ENCODE measurements around the gene KCNG2.

KCNG2 gene

DNA sequence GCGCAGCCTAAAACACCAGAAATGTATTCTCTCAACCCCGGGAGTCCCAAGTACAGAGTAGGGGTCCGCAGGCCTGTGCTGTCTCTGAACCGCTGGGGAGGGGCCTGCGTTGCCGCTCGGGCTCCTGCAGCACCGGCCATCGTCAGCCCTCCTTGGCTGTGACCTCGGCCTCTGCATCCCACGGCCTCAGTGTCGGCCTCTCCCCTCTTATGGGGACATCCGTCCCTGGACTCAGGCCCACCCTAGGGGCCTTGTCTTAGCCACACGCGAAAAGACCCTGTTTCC is 50.5 kb downstream of the KCNG2 start:
- no peaks in the 10 kb centered on the region for H4K20me1 ChIP-seq (ENCODE audit: insufficient read depth, low read length)

DNA sequence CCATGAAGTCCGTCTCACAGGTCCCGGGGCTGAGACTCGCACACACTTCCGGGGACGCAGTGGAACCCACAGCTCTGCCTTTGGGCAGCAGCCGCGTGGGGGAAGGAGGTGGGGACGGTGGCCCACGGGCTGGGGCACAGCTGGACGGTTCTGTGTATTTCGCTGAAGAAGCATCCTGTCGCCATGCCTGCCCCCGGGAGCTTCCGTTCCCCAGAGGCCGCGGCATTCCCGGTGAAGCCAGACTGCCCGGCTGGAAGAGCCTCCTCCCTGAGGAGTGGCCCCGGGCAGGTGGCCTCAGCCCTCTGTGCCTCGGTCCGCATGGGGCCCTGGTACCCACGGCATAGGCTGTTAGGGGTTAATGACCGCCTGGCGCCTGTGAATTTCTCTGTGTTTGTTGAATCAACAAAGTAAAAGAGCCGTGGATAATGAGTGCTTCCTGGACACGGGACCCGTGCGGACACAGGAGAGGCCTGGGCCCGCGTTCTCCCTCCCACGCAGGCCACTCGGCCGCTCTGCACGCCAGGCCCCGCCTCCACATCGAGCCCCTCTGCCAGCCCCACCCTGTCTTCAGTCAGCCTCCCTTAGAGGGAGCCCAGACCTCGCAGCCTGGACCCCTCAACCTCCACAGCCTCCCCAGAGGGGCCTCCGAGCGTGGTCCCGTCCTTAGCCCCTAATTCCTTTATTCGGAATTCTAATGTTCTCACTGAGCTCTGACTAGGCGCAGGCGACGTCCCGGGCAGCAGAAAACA is 51.0 kb downstream of the KCNG2 start:
- Histone ChIP-seq H3K9me3 (ENCODE audit: insufficient read depth, low read length) (no peaks in the 10 kb centered on the region), H3K36me3 (replicated peaks; ENCODE audit: low read depth, low read length) (no peaks in the 10 kb centered on the region), H3K4me1 (ENCODE audit: low read length) (no peaks in the 10 kb centered on the region), H3K27me3 (ENCODE audit: low read depth, low read length) (peaks cover 14% of the 10 kb centered on the region; the same call in 1 of the 2 replicates), H3K79me2 (ENCODE audit: low read length) (no peaks in the 10 kb centered on the region), H3K9ac (ENCODE audit: low read length) (no peak overlapping the region), H3K27ac (ENCODE audit: low read length) (no peak overlapping the region), H2AFZ (ENCODE audit: low read depth, low read length) (no peak overlapping the region), H3K4me2 (ENCODE audit: low read length) (no peak overlapping the region), H3K4me3 (ENCODE audit: low read length) (no peak overlapping the region), H4K20me1 (ENCODE audit: insufficient read depth, low read length) (no peaks in the 10 kb centered on the region)
- TF ChIP-seq EZH2phosphoT487 (IDR thresholded peaks at IDR 0.05; ENCODE audit: low read depth), result no peak
- TF ChIP-seq, protein P1, sequence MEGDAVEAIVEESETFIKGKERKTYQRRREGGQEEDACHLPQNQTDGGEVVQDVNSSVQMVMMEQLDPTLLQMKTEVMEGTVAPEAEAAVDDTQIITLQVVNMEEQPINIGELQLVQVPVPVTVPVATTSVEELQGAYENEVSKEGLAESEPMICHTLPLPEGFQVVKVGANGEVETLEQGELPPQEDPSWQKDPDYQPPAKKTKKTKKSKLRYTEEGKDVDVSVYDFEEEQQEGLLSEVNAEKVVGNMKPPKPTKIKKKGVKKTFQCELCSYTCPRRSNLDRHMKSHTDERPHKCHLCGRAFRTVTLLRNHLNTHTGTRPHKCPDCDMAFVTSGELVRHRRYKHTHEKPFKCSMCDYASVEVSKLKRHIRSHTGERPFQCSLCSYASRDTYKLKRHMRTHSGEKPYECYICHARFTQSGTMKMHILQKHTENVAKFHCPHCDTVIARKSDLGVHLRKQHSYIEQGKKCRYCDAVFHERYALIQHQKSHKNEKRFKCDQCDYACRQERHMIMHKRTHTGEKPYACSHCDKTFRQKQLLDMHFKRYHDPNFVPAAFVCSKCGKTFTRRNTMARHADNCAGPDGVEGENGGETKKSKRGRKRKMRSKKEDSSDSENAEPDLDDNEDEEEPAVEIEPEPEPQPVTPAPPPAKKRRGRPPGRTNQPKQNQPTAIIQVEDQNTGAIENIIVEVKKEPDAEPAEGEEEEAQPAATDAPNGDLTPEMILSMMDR (IDR thresholded peaks at IDR 0.05; ENCODE audit: low read depth, low read length), result no peak

More for the DNA sequence above, 50.5 kb downstream of the KCNG2 start:
- Histone ChIP-seq H3K79me2 (ENCODE audit: low read length) (no peaks in the 10 kb centered on the region), H3K36me3 (replicated peaks; ENCODE audit: low read depth, low read length) (no peaks in the 10 kb centered on the region), H2AFZ (ENCODE audit: low read depth, low read length) (no peak overlapping the region), H3K4me1 (ENCODE audit: low read length) (no peaks in the 10 kb centered on the region), H3K9me3 (ENCODE audit: insufficient read depth, low read length) (no peaks in the 10 kb centered on the region), H3K9ac (ENCODE audit: low read length) (no peak overlapping the region), H3K4me2 (ENCODE audit: low read length) (no peak overlapping the region), H3K4me3 (ENCODE audit: low read length) (no peak overlapping the region), H3K27me3 (ENCODE audit: low read depth, low read length) (peaks cover 15% of the 10 kb centered on the region; the same call in 1 of the 2 replicates), H3K27ac (ENCODE audit: low read length) (no peak overlapping the region)
- no peak for TF ChIP-seq EZH2phosphoT487 (IDR thresholded peaks at IDR 0.05; ENCODE audit: low read depth)
- TF ChIP-seq, protein P1 (IDR thresholded peaks at IDR 0.05; ENCODE audit: low read depth, low read length), result no peak

DNA sequence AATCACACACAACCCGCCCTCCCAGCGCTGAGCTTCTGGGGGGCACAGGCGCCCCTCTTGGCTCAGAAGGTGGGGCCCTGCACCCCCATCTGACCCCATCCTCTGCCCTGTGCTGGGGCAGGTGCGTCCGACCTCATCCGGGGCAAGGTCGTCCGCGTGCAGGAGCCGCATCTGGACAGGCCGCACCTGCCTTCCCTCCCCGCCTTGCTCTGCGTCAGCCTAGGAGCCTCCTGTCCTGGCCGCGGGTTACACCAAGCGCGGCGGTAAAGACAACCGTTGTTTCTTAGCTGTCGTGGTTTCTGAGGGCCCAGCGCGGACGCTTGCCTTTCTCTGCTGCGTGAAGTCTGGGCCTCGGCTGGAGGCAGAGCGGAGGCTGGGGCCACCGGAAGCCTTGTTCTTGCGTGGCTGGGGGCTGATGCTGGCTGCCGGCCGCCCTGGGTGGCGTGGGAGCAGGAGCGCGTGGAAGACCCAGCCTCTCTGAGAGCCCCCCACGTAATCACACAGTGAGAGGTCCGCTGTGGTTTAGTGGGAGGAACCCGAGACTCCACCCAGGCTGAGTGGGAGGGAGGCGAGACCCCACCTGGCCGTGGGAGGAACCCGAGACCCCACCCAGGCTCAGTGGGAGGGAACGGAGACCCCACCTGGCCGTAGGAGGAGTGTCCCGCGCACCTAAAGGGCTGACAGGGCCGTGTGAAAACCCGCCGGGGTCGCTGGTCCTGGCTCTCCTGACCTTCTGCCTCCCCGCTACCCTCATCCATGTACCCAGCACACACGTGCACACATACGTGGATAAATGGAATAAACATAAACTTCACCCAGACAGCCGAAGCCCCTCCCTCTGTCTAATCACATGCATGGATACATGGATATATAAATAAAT is 51.8 kb downstream of the KCNG2 start:
- Histone ChIP-seq H3K27me3 (ENCODE audit: low read depth, low read length) (peaks cover 7% of the 10 kb centered on the region; the same call in 1 of the 2 replicates), H3K27ac (ENCODE audit: low read length) (no peak overlapping the region), H3K4me3 (ENCODE audit: low read length) (no peak overlapping the region), H2AFZ (ENCODE audit: low read depth, low read length) (no peak overlapping the region), H4K20me1 (ENCODE audit: insufficient read depth, low read length) (no peaks in the 10 kb centered on the region), H3K4me1 (ENCODE audit: low read length) (peaks cover under 1% of the 10 kb centered on the region; the same call in 1 of the 2 replicates), H3K9ac (ENCODE audit: low read length) (no peak overlapping the region), H3K4me2 (ENCODE audit: low read length) (no peak overlapping the region), H3K9me3 (ENCODE audit: insufficient read depth, low read length) (no peaks in the 10 kb centered on the region), H3K36me3 (replicated peaks; ENCODE audit: low read depth, low read length) (no peaks in the 10 kb centered on the region), H3K79me2 (ENCODE audit: low read length) (no peaks in the 10 kb centered on the region)
- no peak for TF ChIP-seq EZH2phosphoT487 (IDR thresholded peaks at IDR 0.05; ENCODE audit: low read depth)
- TF ChIP-seq, protein P1 (IDR thresholded peaks at IDR 0.05; ENCODE audit: low read depth, low read length), result no peak

DNA sequence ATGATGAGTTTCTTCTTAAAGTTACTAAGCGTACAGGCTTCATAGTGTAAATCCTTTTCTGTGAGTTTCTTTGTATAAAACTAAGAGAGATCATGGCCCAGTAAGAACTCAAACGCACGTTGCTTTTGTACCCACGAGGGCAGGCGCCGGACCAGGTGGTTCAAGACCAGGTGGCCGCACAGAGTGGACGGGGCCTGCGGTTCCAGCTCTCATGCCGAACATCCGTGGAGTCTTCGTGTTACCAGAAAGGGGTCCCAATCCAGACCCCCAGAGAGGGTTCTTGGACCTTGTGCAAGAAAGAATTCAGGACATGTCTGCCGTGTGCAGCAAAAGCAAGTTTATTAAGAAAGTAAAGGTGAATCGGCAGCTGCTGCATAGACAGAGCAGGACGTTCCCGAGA is 53.0 kb downstream of the KCNG2 start:
- H3K4me1 ChIP-seq (ENCODE audit: low read length), result peaks cover 12% of the 10 kb centered on the region
- H3K4me2 ChIP-seq (ENCODE audit: low read length), result no peak overlapping the region
- H3K79me2 ChIP-seq (ENCODE audit: low read length), result no peaks in the 10 kb centered on the region
- TF ChIP-seq, protein P1 (IDR thresholded peaks at IDR 0.05; ENCODE audit: low read depth, low read length), result no peak
- no peak for TF ChIP-seq EZH2phosphoT487 (IDR thresholded peaks at IDR 0.05; ENCODE audit: low read depth)
- H3K27me3 ChIP-seq (ENCODE audit: low read depth, low read length), result no peaks in the 10 kb centered on the region; the same call in 1 of the 2 replicates
- no peak overlapping the region for H2AFZ ChIP-seq (ENCODE audit: low read depth, low read length)
- H4K20me1 ChIP-seq (ENCODE audit: insufficient read depth, low read length), result no peaks in the 10 kb centered on the region
- no peak overlapping the region for H3K4me3 ChIP-seq (ENCODE audit: low read length)
- no peak overlapping the region for H3K9ac ChIP-seq (ENCODE audit: low read length)
- no peaks in the 10 kb centered on the region for H3K9me3 ChIP-seq (ENCODE audit: insufficient read depth, low read length)
- no peaks in the 10 kb centered on the region for H3K36me3 ChIP-seq (replicated peaks; ENCODE audit: low read depth, low read length)
- no peak overlapping the region for H3K27ac ChIP-seq (ENCODE audit: low read length)
